ENCODE measurements around the gene AFF3.
A peak's percentile ranks its signal among the peaks of the same experiment; 100 is the strongest.

Gene AFF3

DNA sequence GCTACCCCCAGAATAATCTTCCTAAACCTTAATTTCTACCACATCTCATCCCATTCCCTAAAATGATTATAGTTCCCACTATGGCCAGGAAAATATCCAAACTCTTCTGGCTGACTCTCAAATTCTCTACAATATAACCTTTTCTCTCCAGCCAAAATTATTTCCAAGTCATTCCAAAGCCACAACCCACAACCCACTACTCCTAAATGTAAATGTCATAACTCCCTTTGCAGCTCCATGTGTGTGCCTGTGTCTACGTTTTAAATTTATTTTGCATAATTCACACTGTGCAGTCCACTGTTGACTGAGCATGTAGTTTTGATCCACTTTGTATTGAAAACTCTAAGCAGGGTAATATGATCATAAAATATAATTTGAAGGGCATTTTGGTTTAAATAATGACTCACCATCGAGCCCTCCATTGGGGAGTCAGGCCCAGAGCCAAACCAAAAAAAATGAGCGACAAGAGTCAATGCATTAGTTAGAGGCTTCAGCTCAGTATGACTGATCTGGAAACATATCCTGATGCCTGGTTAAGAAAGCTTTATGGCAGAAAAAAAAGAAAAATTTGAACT, 171.0 kb downstream of the AFF3 start:
- no peak for DNase-seq (ENCODE audit: low read depth)
- no peak overlapping the region for H3K4me3 ChIP-seq (ENCODE audit: low read length)
- TF ChIP-seq, protein P1, sequence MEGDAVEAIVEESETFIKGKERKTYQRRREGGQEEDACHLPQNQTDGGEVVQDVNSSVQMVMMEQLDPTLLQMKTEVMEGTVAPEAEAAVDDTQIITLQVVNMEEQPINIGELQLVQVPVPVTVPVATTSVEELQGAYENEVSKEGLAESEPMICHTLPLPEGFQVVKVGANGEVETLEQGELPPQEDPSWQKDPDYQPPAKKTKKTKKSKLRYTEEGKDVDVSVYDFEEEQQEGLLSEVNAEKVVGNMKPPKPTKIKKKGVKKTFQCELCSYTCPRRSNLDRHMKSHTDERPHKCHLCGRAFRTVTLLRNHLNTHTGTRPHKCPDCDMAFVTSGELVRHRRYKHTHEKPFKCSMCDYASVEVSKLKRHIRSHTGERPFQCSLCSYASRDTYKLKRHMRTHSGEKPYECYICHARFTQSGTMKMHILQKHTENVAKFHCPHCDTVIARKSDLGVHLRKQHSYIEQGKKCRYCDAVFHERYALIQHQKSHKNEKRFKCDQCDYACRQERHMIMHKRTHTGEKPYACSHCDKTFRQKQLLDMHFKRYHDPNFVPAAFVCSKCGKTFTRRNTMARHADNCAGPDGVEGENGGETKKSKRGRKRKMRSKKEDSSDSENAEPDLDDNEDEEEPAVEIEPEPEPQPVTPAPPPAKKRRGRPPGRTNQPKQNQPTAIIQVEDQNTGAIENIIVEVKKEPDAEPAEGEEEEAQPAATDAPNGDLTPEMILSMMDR (IDR thresholded peaks at IDR 0.05; ENCODE audit: insufficient read depth, low read depth, low read length, missing control alignments): no peak

DNA sequence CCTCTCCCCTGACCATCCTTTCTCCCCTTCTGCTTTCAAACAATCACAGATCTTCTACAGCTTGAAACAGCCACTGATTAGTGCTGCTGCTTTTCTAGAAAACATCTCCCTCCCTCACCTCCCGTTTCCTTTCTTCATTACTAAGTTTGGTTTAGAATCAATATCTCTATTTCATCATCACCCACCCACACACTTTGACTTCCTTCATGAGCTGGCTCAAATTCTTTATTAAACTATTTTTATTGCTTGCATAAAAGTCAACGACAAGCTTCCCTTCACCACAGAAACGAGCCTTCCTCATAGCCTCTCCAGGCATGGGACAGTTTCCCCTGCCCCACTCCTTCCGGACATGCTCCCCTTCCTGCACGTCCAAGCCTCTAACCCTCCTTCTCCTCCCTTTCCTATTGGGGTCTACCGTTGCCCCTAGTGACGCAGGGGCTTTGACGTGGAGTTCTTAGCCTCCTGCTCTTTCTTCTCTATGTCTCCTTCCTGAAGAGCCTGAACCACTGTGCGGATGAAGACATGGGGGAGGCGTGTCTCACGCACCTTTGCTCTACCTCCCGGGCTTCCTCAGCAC, 172.0 kb downstream of the AFF3 start:
- TF ChIP-seq, protein P1 (IDR thresholded peaks at IDR 0.05; ENCODE audit: insufficient read depth, low read depth, low read length, missing control alignments): no peak
- no peak overlapping the region for H3K4me3 ChIP-seq (ENCODE audit: low read length)
- peak; percentile 5 for DNase-seq (ENCODE audit: low read depth)

DNA sequence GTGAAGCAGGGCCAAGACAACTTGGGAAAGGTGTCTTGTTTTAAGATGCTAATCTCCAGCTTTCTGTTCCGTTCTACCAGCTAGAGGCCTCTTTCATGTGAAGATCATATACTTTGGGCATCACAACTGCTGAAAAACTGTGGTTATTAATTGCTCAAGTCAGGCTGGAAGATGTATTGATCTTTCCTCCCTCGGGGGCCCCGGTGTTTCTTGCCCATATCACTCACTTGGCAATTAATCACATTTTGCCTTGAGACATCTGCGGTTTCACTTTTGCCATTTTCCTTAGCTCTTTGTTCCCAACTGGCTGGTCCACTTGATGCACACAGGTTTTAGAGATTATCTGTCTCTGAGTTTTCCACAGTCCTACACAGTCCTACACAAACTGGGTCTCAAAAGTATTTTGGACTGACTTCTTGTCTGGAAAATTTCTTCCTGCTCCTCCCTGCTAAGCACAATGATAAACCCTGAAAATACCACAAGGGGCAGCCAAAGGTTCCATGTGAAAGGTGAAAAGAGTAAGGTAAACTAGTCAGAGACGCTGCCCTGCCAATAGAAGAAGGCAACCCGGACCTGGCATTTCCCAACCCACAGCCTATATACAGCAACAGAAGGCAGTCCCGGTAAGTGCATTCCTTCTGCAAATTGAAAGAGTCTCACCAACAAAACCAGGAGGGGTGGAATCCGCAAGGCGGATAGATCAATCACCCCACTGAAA, 181.0 kb downstream of the AFF3 start:
- no peak for DNase-seq (ENCODE audit: low read depth)
- TF ChIP-seq, protein P1 (IDR thresholded peaks at IDR 0.05; ENCODE audit: insufficient read depth, low read depth, low read length, missing control alignments): no peak
- no peak overlapping the region for H3K4me3 ChIP-seq (ENCODE audit: low read length)

DNA sequence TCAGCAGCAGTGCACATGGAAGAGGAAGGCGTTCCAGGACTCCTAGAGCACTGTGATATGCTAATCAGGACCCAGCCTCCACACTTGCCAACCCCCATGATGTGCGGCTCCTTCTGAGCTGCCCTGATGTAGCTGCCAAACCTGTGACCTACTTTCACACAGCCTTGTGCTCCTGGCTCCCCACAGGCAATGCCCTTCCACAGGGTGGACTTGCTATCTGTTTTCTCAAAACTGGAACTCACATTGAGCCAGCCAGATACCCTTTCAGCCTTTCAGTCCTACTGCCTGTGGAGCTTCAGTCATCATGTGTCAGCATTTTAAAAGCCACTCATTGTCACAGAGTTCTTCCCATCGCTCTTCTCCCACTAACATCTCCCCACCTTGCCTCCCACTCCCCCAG, 181.6 kb downstream of the AFF3 start:
- TF ChIP-seq, protein P1 (IDR thresholded peaks at IDR 0.05; ENCODE audit: insufficient read depth, low read depth, low read length, missing control alignments): no peak
- DNase-seq (ENCODE audit: low read depth): no peak
- H3K4me3 ChIP-seq (ENCODE audit: low read length): no peak overlapping the region

DNA sequence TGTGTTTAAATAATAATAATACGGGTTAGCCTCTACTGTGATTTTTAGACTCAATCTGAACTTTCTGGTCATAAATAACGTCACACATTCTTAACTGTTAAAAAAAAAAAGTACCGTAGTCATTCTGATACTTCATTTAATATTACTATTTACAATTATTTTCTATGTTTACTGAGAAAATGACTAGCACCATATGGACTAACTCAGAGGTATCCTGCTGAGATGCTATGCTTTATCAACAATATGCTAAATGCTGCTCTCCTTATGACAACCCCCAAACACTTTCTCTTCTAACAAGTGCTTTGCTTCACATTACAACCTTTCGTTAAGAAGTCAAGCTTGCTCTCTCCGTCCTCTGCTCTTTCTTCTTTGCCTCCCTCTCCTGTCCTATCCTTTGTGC, 182.1 kb downstream of the AFF3 start:
- no peak for DNase-seq (ENCODE audit: low read depth)
- H3K4me3 ChIP-seq (ENCODE audit: low read length): no peak overlapping the region
- TF ChIP-seq, protein P1 (IDR thresholded peaks at IDR 0.05; ENCODE audit: insufficient read depth, low read depth, low read length, missing control alignments): no peak

DNA sequence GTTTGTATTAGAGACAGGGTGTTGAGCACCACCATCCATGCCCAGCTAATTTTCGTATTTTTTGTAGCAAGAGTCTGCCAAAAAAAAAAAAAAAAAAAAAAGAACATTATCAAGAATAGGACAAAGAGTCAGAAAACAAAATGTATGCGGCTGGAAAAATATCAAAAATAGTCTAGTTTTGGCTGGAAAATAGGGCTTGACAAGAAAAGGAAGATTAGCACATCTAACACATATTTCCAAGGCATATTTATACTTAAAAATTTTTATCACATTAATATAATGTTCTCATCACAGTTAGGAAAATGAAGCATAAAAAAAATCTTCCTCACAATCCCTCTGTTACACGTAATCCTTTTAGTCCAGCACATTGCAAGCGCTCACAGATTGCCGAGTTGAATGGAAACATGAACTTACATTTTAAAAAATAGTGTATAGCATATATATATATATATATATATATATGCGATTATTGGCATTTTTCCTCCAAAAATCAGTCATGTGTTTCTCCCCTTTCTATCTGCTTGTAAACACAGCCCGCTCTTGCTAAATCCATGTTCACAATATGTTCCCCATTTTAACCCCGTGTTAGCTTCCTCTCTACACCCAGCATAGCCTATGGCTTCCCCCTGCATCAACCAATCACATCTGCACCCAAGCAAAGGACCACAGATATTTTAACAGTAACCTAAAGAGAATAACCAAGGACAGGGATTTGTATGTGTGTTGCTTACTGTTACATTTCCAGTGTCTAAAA, 183.0 kb downstream of the AFF3 start:
- TF ChIP-seq, protein P1 (IDR thresholded peaks at IDR 0.05; ENCODE audit: insufficient read depth, low read depth, low read length, missing control alignments): no peak
- DNase-seq (ENCODE audit: low read depth): no peak
- H3K4me3 ChIP-seq (ENCODE audit: low read length): no peak overlapping the region
